Activated naive CD4-positive, alpha-beta T cell (primary cell): Measurements from ENCODE around the gene UTS2.

ENCODE experiments used
- DNase-seq, 4 experiments: peaks; one replicate each; lab custom pipeline; 2025; lab: John Stamatoyannopoulos, UW

Gene UTS2

GRCh38 chr1:7863756-7864328, 11.0 kb upstream of the UTS2 start:
- DNase-seq: no peak

- no peak for DNase-seq
These were observed 9.6 kb upstream of the UTS2 start for GRCh38 chr1:7862211-7863060.

GRCh38 chr1:7861452-7861851, 8.6 kb upstream of the UTS2 start:
- DNase-seq: no peak

GRCh38 chr1:7860130-7860529, 7.3 kb upstream of the UTS2 start:
- no peak for DNase-seq

GRCh38 chr1:7859406-7859805, 6.5 kb upstream of the UTS2 start:
- DNase-seq: no peak

- DNase-seq: no peak
These were observed 5.1 kb upstream of the UTS2 start for GRCh38 chr1:7857985-7858384.

- DNase-seq: no peak
These were observed 4.1 kb upstream of the UTS2 start for GRCh38 chr1:7857000-7857399.

GRCh38 chr1:7856345-7856744, 3.5 kb upstream of the UTS2 start:
- DNase-seq: no peak

- DNase-seq: no peak
These were observed 790 bp upstream of the UTS2 start for GRCh38 chr1:7853684-7854026.

- DNase-seq: no peak
These were observed 2.1 kb downstream of the UTS2 start for GRCh38 chr1:7850786-7851185.

- no peak for DNase-seq
These were observed 5.3 kb downstream of the UTS2 start for GRCh38 chr1:7847599-7847998.

- no peak for DNase-seq
These were observed 6.2 kb downstream of the UTS2 start for GRCh38 chr1:7846656-7847055.

GRCh38 chr1:7845761-7846160, 7.1 kb downstream of the UTS2 start:
- no peak for DNase-seq

- DNase-seq: no peak
These were observed 10.3 kb downstream of the UTS2 start for GRCh38 chr1:7842517-7842916.

- DNase-seq: no peak
These were observed 13.3 kb downstream of the UTS2 start for GRCh38 chr1:7839526-7839925.

- no peak for DNase-seq
These were observed 14.2 kb downstream of the UTS2 start for GRCh38 chr1:7838714-7839113.

GRCh38 chr1:7833035-7833434, 19.8 kb downstream of the UTS2 start:
- no peak for DNase-seq

- DNase-seq: no peak
These were observed 21.4 kb downstream of the UTS2 start for GRCh38 chr1:7831458-7831857.

GRCh38 chr1:7827126-7827955, 25.5 kb downstream of the UTS2 start:
- peak in 2 of 4 experiments; percentile 4 to 12 for DNase-seq

- no peak for DNase-seq
These were observed 26.5 kb downstream of the UTS2 start for GRCh38 chr1:7826363-7826762.

- no peak for DNase-seq
These were observed 28.2 kb downstream of the UTS2 start for GRCh38 chr1:7824701-7825100.

GRCh38 chr1:7821282-7821681, 31.6 kb downstream of the UTS2 start:
- no peak for DNase-seq
